CD4-positive, alpha-beta T cell treated with Interleukin-2 at 100 ng/mL for 4 hours (primary cell): ENCODE data around the gene COPS3.
"Not testable (repeated sequence)": the region's sequence is repeated elsewhere in the genome, so short reads cannot be mapped to it uniquely, and the experiment has no call there.

Source experiments
- DNase-seq: peaks from one replicate; pipeline ENCODE4 v3.0.0-alpha.2; 2020; ENCODE audit warnings: low spot score

COPS3 gene

DNA sequence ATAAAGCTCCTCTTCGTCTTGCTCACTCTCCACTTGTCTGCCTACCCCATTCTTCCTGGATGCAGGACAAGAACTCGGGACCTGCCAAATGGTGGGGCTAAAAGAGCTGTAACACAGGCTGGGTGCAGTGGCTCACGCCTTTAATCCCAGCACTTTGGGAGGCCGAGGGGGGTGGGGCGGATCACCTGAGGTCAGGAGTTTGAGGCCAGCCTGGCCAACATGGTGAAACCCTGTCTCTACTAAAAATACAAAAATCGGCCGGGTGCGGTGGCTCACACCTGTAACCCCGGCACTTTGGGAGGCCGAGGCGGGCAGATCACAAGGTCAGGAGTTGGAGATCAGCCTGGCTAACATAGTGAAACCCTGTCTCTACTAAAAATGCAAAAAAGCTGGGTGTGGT lies 20.6 kb upstream of the COPS3 start:
- not testable (repeated sequence) for DNase-seq

GRCh38 chr17:17300624-17301568 lies 19.9 kb upstream of the COPS3 start:
- peak; percentile 49 for DNase-seq

DNA sequence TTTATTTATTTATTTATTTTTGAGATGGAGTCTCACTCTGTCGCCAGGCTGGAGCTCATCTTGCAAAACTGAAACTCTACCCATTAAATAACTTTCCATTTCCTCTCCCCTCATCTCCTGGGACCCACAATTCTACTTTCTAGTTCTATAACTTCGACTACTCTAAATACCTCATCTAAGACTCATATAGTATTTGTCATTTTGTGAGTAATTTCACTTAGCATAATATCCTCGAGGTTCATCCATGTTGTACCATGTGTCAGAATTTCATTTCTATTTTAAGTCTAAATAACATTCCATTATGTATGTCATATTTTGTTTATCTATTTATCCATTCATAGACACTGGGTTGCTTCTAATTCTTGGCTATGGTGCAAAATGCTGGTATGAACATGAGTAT lies 17.1 kb upstream of the COPS3 start:
- DNase-seq, result no peak

DNA sequence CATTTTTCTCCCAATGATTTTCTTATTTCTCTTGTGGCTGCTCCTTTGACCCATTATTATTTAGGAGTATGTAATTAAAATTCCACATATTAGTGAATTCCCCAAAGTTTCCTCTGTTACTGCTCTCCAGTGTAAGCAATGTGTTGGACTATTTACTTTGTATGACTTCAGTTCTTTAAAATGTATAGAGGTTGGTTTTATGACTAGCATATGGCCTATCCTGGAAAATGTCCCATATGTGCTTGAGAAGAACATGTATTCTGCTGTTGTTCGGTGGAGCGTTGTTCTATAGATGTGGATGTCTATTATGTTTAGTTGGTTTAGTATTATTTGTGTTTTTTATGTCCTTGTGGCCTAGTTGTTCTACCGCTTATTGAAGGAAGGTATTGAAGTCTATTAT lies 16.2 kb upstream of the COPS3 start:
- no peak for DNase-seq

DNA sequence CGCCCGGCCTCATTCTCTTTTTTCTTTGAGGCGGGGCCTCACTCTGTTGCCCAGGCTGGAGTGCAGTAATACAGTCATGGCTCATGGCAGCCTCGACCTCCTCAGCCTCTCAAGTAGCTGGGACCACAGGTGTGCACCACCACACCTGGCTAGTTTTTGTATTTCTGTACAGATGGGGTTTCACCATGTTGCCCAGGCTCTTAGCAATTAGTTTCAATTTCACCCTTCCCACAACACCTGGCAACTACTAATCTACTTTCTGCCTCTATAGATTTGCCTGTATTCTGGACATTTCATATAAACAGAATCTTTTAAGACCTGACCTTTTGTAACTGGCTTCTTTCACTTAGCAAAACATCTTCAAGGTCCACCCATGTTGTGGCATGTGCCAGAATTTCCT lies 14.1 kb upstream of the COPS3 start:
- DNase-seq, result no peak

DNA sequence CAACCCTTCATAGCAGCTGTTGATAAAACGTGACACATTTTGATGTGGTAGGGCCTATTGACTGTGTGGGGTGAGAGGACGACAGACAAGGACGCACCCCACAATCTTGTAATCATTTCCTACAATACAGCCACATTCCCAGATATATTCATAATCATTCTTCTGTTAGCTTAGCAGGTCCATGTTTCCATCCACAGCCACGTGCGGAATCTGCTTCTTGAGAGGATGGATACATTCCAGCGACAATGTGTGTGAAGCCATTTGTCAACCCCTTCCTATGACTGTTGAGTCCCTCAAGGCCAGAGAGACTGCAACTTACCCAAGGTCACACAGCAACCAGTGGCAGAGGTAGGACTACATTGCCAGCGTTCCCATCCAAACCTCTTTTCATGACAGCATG lies 8.7 kb upstream of the COPS3 start:
- DNase-seq, result no peak

DNA sequence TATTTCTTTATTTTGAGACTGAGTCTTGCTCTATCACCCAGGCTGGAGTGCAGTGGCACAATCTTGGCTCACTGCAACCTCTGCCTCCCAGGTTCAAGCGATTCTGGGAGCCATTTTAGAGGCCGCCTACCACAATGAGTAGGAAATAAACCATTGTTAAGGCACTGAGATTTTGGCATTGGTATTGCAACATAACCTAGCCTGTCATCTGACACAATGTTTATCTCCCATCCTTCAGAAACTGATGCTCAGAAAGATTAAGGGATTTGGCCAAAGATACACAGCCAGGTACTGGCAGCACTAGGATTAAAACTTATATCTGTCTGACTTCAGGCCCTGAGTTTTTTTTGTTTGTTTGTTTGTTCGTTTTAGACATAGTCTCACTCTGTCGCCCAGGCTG lies 8.0 kb upstream of the COPS3 start:
- DNase-seq, result no peak

DNA sequence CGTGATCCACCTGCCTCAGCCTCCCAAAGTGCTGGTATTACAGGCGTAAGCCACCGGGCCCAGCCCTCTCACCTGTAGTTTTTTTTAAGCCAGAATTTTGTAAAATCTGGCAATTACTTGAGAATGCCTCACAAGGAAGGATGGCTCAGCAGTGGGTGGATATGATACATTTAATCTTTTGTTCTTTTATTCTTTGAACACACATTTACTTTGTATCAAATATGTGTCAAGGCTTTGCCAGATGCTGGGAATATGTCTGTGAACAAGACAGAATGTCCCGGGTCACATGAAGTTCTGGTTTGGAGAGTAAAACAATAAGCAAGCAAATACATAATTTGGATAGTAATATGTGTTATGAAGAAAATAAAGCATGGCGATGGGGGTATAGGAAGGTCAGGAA lies 4.9 kb upstream of the COPS3 start:
- no peak for DNase-seq

DNA sequence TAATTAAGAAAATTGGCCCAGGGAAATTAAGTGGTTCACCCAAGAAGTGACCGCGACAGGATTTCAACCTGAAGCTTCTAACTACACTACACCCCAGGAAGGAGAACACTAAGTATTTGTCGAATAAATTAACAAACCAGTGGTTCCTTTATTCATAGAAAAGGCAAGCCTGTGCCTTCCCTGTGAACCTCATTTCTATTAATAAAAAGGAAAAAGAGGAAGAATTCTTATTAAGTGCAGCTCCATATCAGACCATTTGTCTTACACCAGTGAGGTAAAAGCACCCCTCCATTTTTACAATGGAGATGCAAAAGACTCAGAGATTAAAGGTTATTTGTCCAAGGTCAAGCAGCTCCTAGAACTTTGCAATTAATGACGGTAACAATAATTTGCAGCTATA lies 1.7 kb downstream of the COPS3 start:
- no peak for DNase-seq

DNA sequence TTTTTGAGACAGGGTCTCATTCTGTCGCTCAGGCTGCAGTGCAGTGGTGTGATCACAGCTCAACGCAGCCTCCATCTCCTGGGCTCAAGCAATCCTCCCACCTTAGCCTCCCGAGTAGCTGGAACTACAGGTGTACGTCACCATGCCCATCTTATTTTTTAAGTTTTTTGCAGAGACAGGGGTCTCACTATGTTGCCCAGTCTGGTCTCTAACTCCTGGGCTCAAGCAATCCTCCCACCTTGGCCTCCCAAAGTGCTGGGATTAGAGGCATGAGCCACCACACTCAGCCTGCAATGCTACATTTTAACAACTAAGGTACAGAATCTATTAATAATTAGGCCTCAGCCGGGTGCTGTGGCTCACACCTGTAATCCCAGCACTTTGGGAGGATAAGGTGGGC lies 3.6 kb downstream of the COPS3 start:
- DNase-seq, result not testable (repeated sequence)

- DNase-seq, result no peak
Observed at GRCh38 chr17:17275971-17276370, 5.1 kb downstream of the COPS3 start.

DNA sequence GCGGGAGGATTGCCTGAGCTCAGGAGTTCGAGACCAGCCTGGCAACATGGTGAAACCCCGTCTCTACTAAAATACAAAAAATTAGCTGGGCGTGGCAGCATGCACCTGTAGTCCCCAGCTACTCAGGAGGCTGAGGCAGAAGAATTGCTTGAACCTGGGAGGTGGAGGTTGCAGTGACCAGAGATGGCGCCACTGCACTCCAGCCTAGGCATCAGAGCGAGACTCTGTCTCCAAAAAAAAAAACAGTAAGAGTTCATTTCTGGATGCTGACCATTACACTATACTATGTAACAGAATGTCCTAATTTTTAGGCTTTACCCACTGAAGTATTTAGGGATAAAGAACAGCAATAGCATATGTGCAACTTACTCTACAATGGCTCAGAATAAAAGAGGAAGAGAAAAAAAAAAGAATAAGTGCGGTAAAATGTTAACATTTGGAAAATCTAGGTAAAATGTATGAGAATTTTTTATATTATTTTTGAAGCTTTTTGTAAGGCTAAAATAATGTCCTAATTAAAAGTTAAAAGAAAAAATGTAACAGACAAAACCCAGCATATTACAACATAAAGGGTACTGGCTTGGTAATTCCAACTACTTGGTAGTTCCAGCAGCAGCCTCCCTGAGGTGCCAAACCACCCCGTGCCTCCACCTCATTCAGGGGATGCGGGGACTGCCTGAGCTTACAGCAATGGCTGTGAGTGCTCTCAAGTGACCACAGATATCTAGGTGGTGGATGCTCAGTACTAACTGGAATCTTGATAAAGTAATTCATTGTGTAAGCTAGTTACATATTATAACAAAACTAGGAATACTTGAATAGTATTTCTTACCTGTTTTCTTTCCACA lies 10.9 kb downstream of the COPS3 start:
- no peak for DNase-seq

- DNase-seq, result no peak
Observed at GRCh38 chr17:17264430-17264829, 16.6 kb downstream of the COPS3 start.

DNA sequence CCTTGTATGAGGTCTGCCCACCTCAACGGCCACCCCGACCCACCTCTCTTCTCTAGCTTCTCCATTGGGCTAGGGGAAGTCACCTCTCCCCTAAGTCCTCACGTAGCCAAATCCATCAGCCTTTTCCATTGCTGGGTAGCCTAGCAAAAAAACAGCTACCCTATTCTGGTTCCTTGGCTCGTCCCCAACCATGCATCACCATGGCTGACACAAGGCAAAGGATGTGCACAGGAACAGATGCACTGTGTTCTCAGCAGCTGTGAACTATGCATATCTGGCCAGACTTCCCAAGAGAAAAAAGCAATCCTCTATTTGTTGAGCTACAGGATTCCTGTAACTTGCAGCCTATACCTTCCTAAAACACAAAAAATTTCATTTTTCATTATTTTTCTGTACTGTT lies 22.0 kb downstream of the COPS3 start:
- DNase-seq, result no peak

GRCh38 chr17:17258011-17258410 lies 23.0 kb downstream of the COPS3 start:
- no peak for DNase-seq

- no peak for DNase-seq
Observed at GRCh38 chr17:17256316-17256715, 24.7 kb downstream of the COPS3 start.

DNA sequence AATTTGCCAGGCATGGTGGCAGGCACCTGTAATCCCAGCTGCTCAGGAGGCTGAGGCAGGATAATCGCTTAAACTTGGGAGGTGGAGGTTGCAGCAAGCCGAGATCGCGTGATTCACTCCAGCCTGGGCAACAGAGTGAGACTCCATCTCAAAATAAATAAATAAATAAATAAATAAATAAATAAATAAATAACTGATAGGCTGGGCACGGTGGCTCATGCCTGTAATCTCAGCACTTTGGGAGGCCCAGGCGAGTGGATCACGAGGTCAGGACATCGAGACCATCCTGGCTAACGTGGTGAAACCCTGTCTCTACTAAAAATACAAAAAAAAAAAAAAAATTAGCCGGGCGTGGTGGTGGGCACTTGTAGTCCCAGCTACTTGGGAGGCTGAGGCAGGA lies 25.4 kb downstream of the COPS3 start:
- not testable (repeated sequence) for DNase-seq

DNA sequence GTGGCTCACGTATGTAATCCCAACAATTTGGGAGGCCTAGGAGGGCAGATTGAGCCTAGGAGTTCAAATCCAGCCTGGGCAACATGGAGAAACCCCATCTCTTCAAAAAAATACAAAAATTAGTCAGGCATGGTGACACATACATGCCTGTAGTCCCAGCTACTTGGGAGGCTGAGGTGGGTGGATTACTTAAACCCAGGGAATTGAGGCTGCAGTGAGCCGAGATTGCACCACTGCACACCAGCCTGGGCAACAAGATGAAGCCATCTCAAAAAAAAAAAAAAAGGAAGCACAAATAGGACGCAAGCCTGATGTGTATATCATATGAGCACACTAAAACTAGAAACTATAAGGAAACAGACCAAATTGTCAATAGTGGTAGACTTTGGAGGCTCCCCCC lies 27.0 kb downstream of the COPS3 start:
- no peak for DNase-seq

DNA sequence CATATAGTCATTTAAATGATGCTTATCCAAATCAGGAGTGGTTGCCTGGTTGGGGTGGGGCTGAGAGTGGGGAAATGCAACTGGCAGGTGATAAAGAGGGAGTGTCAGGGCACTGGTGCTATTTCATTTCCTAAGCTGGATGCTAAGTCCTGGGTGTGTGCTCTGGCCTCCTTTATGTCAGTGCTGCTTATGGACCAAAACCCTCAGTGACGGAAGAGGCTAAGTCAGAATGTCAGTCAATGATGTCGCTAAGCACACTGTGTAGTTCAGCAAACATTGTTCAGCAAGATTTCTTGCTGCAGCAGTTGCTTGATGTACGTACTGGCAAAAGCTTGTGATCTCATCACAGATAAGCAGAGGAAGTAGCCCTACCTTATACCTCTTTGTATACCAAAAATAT lies 27.6 kb downstream of the COPS3 start:
- no peak for DNase-seq

DNA sequence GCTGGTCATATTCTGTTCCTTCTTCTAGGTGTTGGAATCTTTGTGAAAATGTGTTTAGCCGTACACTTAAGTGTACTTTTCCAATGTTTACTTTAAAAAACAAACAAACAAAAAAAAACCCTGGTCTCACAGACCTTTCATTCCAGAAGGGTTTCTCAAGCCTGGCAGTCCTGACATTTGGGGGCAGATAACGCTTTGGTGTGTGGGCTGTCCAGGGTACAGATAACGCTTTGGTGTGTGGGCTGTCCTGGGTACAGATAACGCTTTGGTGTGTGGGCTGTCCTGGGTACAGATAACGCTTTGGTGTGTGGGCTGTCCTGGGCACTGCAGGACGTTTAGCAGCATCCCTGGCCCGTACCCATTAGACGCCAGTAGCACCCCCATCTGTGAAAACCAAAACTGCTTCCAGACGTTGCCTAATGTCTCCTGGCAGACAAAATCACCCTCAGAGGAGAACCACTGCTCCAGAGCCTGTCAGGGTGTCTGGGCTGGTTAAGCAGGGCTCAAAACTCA lies 28.8 kb downstream of the COPS3 start:
- no peak for DNase-seq

- no peak for DNase-seq
Observed at GRCh38 chr17:17246879-17247278, 34.2 kb downstream of the COPS3 start.

- DNase-seq, result no peak
Observed at GRCh38 chr17:17243163-17243562, 37.9 kb downstream of the COPS3 start.

- DNase-seq, result no peak
Observed at GRCh38 chr17:17242246-17242645, 38.8 kb downstream of the COPS3 start.
